ENCODE measurements around the gene LRRFIP1. TPM values are rescaled to one million over a fixed set of nuclear protein-coding genes. Genes with fewer than 3 reads are reported as not detected.
A peak's percentile ranks its signal among the peaks of the same experiment; 100 is the strongest.
"Not testable (repeated sequence)": the region's sequence is repeated elsewhere in the genome, so short reads cannot be mapped to it uniquely, and the experiment has no call there.

LRRFIP1 gene
- 158 and 166 TPM in 2 replicates for total RNA-seq
- polyA plus RNA-seq (2012): 113 TPM

DNA sequence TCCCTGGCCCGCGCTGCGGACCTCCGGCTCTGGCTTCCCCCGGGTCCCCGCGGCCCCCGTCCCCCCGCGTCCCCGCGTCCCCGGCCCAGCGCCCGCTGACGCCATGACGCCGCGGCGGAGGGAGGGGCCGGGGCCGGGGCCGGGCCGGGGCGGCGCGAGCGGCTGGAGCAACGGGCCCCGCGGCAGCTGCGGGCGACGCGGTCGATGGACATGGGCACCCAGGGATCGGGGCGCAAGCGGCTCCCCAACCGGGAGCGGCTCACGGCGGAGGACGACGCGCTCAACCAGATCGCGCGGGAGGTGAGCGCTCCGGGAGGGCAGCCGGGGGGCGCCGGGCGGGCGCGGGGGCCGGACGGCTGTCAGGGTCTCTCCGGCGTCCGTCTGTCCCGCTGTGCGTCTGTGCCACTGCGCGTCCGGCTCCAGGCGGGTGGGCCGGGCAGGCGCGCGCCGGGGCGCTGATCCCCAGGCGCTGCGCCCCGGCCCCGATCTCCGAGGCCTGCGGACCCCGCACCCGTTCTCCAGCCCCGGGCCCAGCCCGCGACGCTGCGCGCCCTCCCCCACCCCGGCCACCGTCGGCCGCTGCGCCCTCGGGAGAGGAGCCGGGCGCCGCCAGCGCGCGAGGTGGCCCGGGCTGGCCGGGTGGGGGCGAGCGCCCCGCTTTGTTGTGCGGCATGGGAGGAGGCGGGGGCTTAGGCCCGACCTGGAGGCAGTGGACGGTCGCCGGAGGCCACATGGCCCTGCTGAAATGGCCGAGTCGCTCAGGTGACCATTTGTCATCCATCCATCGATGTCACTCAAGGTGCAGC lies at the start of gene LRRFIP1:
TSS of gene LRRFIP1 (plus strand) at position 147 of the 806 bp plus-strand sequence. CDS start at position 205, 58 bp downstream.
- peak; percentile 72 for DNase-seq (ENCODE audit: low read depth)

- no peak for DNase-seq (ENCODE audit: low read depth)
Measured at GRCh38 chr2:237577956-237578870, 49.2 kb upstream of the LRRFIP1 start.

GRCh38 chr2:237581326-237581725 lies 46.1 kb upstream of the LRRFIP1 start:
- DNase-seq (ENCODE audit: low read depth): no peak

DNA sequence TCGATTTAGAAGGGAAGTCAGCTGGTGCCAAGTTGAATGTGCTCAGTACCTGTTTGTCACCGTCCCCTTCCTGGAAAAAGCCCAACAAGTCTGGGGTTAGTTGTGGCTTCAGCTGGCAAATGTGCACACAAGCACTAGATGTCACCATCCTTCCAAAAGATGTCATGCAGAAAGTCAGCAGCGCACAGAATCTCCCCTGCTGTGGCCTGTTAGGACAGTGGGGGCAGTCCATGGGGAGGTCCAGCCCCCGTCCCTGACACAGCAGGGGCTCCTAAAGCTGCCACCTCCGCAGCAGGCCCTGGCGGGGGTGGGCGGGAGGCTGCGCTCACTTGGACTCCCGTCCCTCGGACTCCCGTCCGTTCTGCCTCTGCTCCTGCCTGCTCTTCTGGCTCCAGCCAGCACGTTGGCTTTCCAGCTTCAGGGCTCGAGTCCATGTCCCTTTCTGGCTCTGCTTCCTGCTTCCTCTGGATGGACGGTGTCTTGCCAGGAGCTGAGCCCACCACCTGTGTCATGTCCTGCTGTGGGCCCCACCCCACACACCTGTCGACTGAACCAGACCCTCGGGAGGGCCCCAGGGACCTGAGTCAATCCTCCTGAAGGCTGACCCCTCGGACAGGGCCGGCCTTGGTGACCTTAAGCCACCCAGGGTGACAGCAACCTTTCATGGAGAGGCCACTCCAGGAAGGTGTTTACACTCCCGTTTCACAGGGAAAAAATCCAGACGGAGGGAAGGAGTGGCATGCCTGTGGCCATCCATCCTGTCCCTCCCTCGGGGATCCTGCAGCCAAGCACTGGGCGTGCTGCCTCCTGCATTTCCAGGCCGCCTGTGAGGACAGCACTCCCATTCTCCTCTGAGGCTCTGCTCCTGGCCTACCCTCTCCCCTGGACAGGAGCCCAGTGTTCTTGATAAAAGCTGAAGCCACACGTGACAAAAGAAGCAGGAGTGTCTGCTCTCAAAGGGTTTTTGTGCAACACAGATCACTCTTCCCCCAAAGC lies 45.3 kb upstream of the LRRFIP1 start:
- DNase-seq (ENCODE audit: low read depth): peak; percentile 82

DNA sequence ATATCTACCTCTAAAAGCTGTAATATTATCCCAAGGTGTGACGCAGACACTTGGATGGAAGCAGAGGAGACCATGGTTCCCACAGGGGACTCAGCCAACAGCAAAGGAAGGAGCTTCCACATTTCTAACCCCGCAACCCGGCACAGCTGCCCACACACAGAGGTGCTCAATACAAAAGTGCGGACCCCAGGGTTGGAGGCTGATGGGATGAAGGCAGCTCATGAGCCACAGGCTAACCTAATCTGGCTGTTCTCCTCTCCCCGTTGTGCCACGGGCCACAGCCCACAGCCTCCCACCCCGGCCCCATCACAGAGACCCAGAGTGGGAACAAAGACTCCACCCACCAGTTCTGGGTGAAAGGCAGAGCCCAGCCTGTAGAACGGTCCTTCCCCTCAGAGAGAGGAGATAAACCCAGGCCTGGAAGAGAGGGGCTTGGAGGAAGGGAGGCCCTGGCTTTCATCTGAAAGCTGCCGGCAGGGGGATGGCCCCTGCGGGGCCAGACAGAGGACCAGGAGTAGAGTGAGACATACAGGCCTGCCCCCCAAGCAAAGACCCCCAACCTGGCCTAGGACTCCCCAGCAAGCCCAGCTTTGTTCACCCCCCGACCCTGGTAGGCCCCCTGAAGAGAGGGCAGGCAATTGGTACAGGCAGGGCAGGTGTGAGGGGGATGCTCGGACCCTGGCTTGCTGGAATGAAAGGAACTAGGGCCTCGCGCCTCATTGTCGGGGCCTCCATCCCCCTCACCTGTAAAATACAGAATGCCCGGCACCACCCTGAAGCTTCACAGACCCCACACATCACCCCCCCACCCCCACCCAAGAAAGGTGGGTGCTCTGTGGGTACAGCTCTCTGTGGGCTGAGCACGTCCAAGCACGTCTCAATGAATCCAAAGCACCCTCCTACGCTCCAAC lies 43.7 kb upstream of the LRRFIP1 start:
- DNase-seq (ENCODE audit: low read depth): no peak

GRCh38 chr2:237585590-237586221 lies 41.7 kb upstream of the LRRFIP1 start:
- DNase-seq (ENCODE audit: low read depth): no peak

DNA sequence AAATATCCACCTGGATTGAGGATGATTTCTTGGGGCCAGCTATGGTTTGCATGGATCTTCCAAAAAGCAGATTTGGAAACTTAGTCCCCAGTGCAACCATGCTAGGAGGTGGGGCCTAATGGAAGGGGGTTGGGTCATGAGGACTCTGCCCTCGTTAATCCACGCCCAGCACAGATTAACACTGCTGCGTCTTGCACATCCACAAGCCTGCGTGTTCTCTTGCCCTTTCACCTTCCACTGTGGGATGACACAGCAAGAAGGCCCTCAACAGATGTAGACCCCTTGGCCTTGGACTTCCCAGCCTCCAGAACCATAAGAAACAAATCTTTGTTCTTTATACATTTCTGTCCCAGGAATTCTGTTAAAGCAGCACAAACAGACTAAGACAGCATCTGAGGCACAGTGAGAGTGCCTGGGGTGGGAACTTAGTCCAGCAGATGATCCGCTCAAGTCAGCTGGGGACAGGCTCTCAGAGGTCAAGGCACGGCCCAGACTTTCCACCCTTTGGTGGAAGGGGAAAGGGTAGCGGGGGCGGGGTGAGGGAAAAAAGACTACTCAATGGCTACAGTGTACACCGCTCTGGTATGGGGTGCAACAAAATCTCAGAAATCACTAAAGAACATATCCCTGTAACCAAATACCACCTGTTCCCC lies 39.2 kb upstream of the LRRFIP1 start:
- no peak for DNase-seq (ENCODE audit: low read depth)

DNA sequence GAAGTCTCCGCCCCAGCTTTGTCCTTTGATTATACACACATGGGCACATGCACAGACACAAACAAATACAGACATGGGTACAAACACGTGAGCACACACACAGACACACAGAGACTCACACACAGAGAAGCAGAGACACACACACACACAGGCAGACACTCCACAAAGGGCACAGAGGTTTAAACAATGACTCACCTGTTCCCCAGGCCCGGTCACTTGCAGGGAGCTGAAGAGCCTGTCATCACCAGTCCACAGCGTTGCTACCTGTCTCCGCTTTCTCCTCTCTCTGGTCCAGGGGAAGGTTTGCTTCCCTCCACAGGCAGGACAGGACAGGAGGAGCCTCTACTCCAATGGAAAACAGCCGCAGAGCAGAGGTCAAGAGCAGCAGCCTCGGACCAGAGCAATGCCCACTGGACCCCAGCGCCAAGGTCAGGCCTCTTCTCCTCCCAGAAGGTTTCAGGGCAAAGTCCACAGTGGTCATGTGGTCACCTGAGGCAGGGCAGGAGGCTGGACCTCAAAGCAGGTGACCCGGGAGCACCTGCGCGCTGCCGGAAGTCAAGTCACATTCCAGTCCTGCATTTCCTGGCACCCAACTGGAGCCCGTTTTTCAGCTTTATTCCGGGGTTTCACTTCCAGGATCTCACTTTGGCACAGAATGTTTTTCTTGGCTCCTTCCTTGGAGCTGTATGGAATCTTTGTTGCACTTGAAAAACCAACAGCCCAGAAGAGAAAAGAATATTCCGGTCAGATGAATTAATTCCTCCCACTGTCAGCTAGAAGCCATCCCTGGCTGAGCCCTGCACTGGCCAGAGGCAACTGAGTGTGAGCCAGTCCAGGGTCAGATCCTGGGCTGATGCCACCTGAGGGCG lies 36.9 kb upstream of the LRRFIP1 start, which contains the start of gene RAB17:
TSS of gene RAB17 (minus strand) at position 463 of the 869 bp plus-strand sequence. CDS start 4,580 bp downstream, outside the sequence.
- DNase-seq (ENCODE audit: low read depth): no peak

DNA sequence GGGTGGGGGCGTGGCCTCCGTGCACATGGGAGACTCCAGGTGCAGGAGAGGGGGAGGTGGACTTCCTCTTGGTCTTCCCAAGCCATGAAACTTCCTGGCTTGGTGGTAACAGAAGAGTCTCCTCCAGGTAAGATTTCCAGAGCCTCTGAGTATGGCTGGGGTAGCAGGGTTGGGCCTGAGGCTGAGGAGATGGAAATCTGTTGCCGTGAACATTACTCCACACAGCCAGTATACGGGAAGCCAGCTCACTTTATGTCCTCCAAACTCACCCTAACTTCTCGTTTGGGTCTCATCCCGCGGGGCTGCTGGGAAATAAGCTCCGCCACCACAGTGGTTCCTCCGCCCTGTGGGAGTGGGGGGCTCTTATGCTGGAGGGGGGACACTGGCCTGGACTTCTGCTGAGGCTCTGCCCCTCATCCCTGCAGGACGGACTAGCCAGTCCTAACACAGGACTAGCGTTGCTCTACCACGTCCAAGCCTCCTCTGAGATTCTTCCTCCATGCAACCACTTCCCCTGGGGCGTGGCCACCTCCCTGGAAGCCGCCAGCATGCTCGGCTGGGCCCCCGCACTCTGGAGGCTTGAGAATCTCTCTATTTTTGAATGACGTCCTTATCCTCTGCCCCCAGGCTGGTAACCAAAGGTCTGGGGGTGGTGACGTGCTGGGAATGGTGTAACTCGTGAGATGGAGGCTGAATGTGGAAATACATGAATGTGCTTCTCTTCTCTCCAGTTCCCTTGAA lies 36.1 kb upstream of the LRRFIP1 start:
- DNase-seq (ENCODE audit: low read depth): no peak

GRCh38 chr2:237592425-237592980 lies 34.9 kb upstream of the LRRFIP1 start:
- DNase-seq (ENCODE audit: low read depth): no peak

DNA sequence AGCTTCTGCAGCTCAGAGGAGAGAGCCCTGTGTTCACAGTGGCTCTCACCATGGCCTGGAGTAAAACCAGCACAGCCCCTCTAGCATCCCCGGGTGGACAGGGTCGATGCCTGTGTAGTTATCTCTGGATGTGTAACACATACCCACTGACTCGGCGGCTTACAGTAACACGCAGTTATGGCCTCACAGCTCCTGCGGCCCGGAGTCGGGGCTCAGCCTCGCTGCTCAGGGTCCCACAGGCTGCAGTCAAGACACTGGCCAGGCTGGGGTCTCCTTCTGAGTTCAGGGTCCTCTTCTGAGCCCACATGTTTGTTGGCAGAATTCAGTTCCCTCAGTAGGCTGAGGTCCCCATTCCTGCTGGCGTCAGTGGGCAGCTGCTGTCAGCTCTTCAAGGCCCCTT lies 34.4 kb upstream of the LRRFIP1 start:
- no peak for DNase-seq (ENCODE audit: low read depth)

- no peak for DNase-seq (ENCODE audit: low read depth)
Measured at GRCh38 chr2:237593596-237594320, 33.6 kb upstream of the LRRFIP1 start.

DNA sequence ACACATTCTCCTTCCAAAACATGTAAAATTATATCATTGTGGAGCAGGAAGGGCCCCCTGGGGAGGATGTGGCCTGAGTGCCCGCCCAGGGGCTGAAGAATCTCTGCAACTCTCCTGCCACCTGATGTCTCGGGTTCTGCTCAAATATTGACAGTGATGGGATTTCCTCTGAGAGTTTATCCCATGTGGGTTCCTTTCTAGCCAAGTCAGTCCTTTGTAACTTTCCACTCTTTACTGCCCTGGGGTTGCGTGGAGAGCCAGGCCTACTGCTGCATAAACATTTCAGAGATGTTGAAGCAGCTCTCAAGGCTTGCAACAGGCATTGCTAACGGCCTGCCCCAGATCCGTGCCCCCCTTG lies 32.9 kb upstream of the LRRFIP1 start:
- no peak for DNase-seq (ENCODE audit: low read depth)

- not testable (repeated sequence) for DNase-seq (ENCODE audit: low read depth)
Measured at GRCh38 chr2:237595829-237596519, 31.4 kb upstream of the LRRFIP1 start.

DNA sequence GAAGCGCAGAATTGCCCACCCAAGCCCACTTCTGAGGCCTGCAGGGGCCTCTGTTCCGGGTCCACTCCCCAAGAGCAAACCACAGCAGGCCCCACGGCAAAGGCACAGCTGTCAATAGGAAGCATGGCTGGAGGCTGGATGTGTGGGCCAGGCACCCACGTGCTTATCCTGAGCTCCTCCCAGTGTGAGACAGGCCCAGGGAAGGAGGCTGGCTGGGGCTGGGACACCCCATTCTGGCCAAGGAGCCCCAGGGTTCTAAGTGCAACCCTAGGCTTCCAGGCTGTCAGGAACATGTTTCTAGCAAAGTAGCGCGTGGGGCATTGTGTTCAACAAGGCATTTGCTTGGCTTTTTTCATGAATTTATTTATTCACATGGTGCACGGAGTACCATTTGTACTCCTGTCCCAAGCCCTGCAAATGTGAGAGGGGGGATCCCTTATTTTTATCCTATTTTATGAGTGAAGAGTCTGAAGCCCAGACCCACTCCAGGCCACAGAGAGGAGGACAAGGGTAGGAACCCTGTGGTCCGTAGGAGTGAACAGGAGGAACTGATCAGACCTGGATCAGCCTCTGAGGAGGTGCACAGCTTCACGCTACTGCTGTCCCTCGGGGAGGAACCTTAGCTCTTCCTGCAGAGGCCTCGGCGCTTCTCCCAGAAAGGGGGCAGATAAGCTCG lies 30.7 kb upstream of the LRRFIP1 start:
- peak; percentile 35 for DNase-seq (ENCODE audit: low read depth)
